Natural killer cell (primary cell): ENCODE measurements around the gene YARS2. TPM values are rescaled to one million over a fixed set of nuclear protein-coding genes. Genes with fewer than 3 reads are reported as not detected.
A peak's percentile ranks its signal among the peaks of the same experiment; 100 is the strongest.

Experiments used
- ATAC-seq, 3 donors: fragments of 150-1000 bp in 2 of 3; fragments of 200-7000 bp in 1 of 3; cut with Tn5 transposase; 1 replicate in 1 of 3; 2 replicates in 2 of 3; pipeline ENCODE4 v1.10.0; 2021; ENCODE audit warnings: mild to moderate bottlenecking in 2 of 3, moderate library complexity in 2 of 3
- DNase-seq, 2 donors: peaks; one replicate each; pipeline versions ENCODE4 v3.0.0 to v3.0.0-alpha.2; 2013 to 2021; ENCODE audit warnings: mixed read lengths in 1 of 2
- H3K27ac ChIP-seq: one replicate; pipeline ENCODE4 v1.5.1; 2013; ENCODE audit warnings: mild to moderate bottlenecking, low read length
- H3K27me3 ChIP-seq: one replicate; pipeline ENCODE4 v1.6.1; 2013; ENCODE audit warnings: low read length; ENCODE audit not compliant: control insufficient read depth, insufficient read depth
- H3K36me3 ChIP-seq: one replicate; pipeline ENCODE4 v1.6.1; 2013; ENCODE audit warnings: low read length; ENCODE audit not compliant: control insufficient read depth, insufficient read depth
- H3K4me1 ChIP-seq: one replicate; pipeline ENCODE4 v1.6.1; 2013; ENCODE audit warnings: low read length; ENCODE audit not compliant: control insufficient read depth, insufficient read depth
- H3K4me3 ChIP-seq: one replicate; pipeline ENCODE4 v1.5.1; 2013; ENCODE audit warnings: low read length
- H3K9me3 ChIP-seq: one replicate; pipeline ENCODE4 v1.6.1; 2013; ENCODE audit warnings: low read length; ENCODE audit not compliant: control insufficient read depth, insufficient read depth
- H3K27ac Mint-ChIP-seq, 2 donors: one replicate each; pipeline ENCODE4 v1.8.0; 2022; ENCODE audit warnings: mild to moderate bottlenecking in 2 of 2, mixed read lengths in 2 of 2, moderate library complexity in 1 of 2
- H3K27me3 Mint-ChIP-seq, 2 donors: one replicate each; pipeline ENCODE4 v1.8.0; 2022; ENCODE audit warnings: low read depth in 2 of 2, mixed read lengths in 2 of 2
- H3K36me3 Mint-ChIP-seq: one replicate; pipeline ENCODE4 v1.8.0; 2022; ENCODE audit warnings: mixed read lengths
- H3K4me1 Mint-ChIP-seq, 2 donors: one replicate each; pipeline ENCODE4 v1.8.0; 2022; ENCODE audit warnings: mixed read lengths in 2 of 2
- H3K4me3 Mint-ChIP-seq: one replicate; pipeline ENCODE4 v1.8.0; 2022; ENCODE audit warnings: mild to moderate bottlenecking, moderate library complexity, mixed read lengths
- H3K9me3 Mint-ChIP-seq, 2 donors: one replicate each; pipeline ENCODE4 v1.8.0; 2022; ENCODE audit warnings: mixed read lengths in 2 of 2
- WGBS: methylation state at CpG from one replicate; pipeline ENCODE4 v1.1.7; 2013; ENCODE audit warnings: missing lambda C conversion rate; ENCODE audit not compliant: insufficient coverage; 5-methylcytosine and 5-hydroxymethylcytosine counted together
- intact Hi-C: fragments of 100-400 bp; cut with micrococcal nuclease; formaldehyde crosslinking; loops from one replicate; pipeline ENCODE4 v1.14.2; 2022
- total RNA-seq, 4 donors: library from RNA; stranded (reverse); fragments of 120-200 nt in 1 of 4; gene quantifications; one replicate each; pipeline versions ENCODE4 v1.2.3 to v1.2.4, GENCODE V29; 2013 to 2022
- TF ChIP-seq, protein P1 (sequence below): fragments of 200-600 bp; IDR thresholded peaks from one replicate; pipeline ENCODE4 v1.8.0; 2022; ENCODE audit warnings: antibody characterized with exemption

Gene YARS2
- total RNA-seq, 3 donors from 2014 or later (not counting 1 experiment from before 2014, with no cell fraction given) = 9.2 to 15.9 (median 9.3) TPM

- Histone ChIP-seq H3K27me3 (no peaks in the 10 kb centered on the region), H3K4me1 (no peaks in the 10 kb centered on the region), H3K36me3 (peaks cover 71% of the 10 kb centered on the region), H3K27ac (no peak overlapping the region), H3K4me3 (no peak overlapping the region), H3K9me3 (no peaks in the 10 kb centered on the region)
- Mint-ChIP-seq H3K9me3 (no peaks in the 10 kb centered on the region), H3K4me1 (peaks cover 0 to 6% of the 10 kb centered on the region in 2 donors), H3K36me3 (peaks cover 7% of the 10 kb centered on the region), H3K4me3 (no peak overlapping the region), H3K27ac (no peak overlapping the region), H3K27me3 (no peaks in the 10 kb centered on the region)
- intact Hi-C loops = no loop called here
- TF ChIP-seq, protein P1, sequence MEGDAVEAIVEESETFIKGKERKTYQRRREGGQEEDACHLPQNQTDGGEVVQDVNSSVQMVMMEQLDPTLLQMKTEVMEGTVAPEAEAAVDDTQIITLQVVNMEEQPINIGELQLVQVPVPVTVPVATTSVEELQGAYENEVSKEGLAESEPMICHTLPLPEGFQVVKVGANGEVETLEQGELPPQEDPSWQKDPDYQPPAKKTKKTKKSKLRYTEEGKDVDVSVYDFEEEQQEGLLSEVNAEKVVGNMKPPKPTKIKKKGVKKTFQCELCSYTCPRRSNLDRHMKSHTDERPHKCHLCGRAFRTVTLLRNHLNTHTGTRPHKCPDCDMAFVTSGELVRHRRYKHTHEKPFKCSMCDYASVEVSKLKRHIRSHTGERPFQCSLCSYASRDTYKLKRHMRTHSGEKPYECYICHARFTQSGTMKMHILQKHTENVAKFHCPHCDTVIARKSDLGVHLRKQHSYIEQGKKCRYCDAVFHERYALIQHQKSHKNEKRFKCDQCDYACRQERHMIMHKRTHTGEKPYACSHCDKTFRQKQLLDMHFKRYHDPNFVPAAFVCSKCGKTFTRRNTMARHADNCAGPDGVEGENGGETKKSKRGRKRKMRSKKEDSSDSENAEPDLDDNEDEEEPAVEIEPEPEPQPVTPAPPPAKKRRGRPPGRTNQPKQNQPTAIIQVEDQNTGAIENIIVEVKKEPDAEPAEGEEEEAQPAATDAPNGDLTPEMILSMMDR = no peak
- WGBS = 83% methylated on average over 2 of the region's 2 CpGs
- ATAC-seq = no peak
- DNase-seq = no peak
These were observed 16.4 kb downstream of the YARS2 start for GRCh38 chr12:32739279-32739678.

DNA sequence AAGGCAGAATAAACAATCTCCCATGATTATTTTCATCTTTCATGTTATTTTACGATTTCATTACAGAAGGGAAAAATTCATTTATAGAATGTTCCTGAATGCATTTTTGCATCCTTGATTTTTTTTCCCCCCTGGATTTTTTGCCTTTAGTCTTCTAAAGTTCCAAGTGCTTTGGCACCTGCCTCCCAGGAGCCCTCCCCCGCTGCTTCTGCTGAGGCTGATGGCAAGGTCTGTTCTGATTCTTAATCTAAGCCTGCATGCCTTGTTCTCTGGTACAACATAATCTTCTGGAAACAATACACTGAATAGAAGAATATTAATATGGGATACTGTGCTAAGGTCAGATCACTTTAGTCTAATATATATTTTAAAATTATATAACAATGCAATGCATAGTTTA, 18.0 kb downstream of the YARS2 start:
- WGBS = 100% methylated on average over 1 of the region's 2 CpGs
- no peaks in the 10 kb centered on the region for H3K9me3 ChIP-seq
- no peak overlapping the region for H3K27ac ChIP-seq
- intact Hi-C loops = no loop called here
- H3K27me3 ChIP-seq = no peaks in the 10 kb centered on the region
- Mint-ChIP-seq H3K27ac (no peak overlapping the region), H3K9me3 (no peaks in the 10 kb centered on the region), H3K27me3 (no peaks in the 10 kb centered on the region), H3K4me3 (no peak overlapping the region), H3K4me1 (no peaks in the 10 kb centered on the region), H3K36me3 (no peaks in the 10 kb centered on the region)
- ATAC-seq = no peak
- no peaks in the 10 kb centered on the region for H3K4me1 ChIP-seq
- peaks cover 63% of the 10 kb centered on the region for H3K36me3 ChIP-seq
- no peak for DNase-seq
- TF ChIP-seq, protein P1 = no peak
- no peak overlapping the region for H3K4me3 ChIP-seq

- Histone ChIP-seq H3K4me1 (no peaks in the 10 kb centered on the region), H3K4me3 (no peak overlapping the region), H3K27me3 (no peaks in the 10 kb centered on the region), H3K27ac (no peak overlapping the region), H3K36me3 (peaks cover 63% of the 10 kb centered on the region), H3K9me3 (no peaks in the 10 kb centered on the region)
- no peak overlapping the region for H3K4me3 Mint-ChIP-seq
- DNase-seq = no peak
- H3K4me1 Mint-ChIP-seq = no peaks in the 10 kb centered on the region
- 100% methylated on average over 2 of the region's 3 CpGs for WGBS
- peak overlapping the region in 1 of 2 donors; percentile 26 for H3K27ac Mint-ChIP-seq
- no peaks in the 10 kb centered on the region for H3K36me3 Mint-ChIP-seq
- no peaks in the 10 kb centered on the region for H3K27me3 Mint-ChIP-seq
- TF ChIP-seq, protein P1 = no peak
- intact Hi-C loops = no loop called here
- ATAC-seq = no peak
- H3K9me3 Mint-ChIP-seq = no peaks in the 10 kb centered on the region
These were observed 19.3 kb downstream of the YARS2 start for GRCh38 chr12:32736445-32736844.

DNA sequence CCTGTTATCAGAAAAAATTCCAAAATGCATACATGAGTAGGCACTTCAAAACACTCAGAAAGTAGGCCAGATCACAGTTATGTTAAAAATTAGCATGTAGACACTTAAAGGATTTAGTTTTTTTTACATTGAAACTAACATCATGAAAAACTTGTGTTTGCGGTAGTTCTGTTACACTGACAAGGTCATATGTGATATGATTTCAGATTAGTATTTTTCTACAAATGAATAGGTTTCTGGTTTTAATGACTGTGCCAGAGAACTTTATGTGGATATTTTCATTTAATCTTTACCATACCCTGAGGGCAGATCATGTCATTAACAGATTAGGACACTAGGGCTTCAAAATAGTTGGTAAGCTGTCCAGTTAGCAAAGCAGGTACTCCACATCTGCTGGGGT, 20.7 kb downstream of the YARS2 start:
- Histone ChIP-seq H3K27ac (no peak overlapping the region), H3K9me3 (no peaks in the 10 kb centered on the region), H3K4me1 (no peaks in the 10 kb centered on the region), H3K4me3 (no peak overlapping the region), H3K27me3 (no peaks in the 10 kb centered on the region), H3K36me3 (peaks cover 56% of the 10 kb centered on the region)
- intact Hi-C loops = no loop called here
- Mint-ChIP-seq H3K36me3 (no peaks in the 10 kb centered on the region), H3K4me3 (no peak overlapping the region), H3K27me3 (no peaks in the 10 kb centered on the region), H3K27ac (no peak overlapping the region), H3K9me3 (no peaks in the 10 kb centered on the region), H3K4me1 (no peaks in the 10 kb centered on the region)
- DNase-seq = no peak
- 100% methylated on average over 1 of the region's 1 CpG for WGBS
- TF ChIP-seq, protein P1 = no peak
- no peak for ATAC-seq
